A549 treated with GW870086 at 1 μM for 4 hours (cell line): Measurements from ENCODE around the gene COPA. TPM values are rescaled to one million over a fixed set of nuclear protein-coding genes. Genes with fewer than 3 reads are reported as not detected.

Experiments
- total RNA-seq: library from RNA; stranded (reverse); fragments of 200-300 nt; extraction: Qiagen RNA extraction; gene quantifications from 5 replicates; pipeline ENCODE4 v1.2.3, GENCODE V29; 2022; ENCODE audit warnings: low read depth

The COPA gene
- 80.3 to 97.4 TPM (median 81.0 TPM) in 5 replicates for total RNA-seq

GRCh38 chr1:160342953-160343869, at the start of gene COPA, which contains the start of gene NCSTN:
Gene COPA (minus strand): TSS chr1:160343250. CDS start chr1:160343170, 80 bp downstream.
Gene NCSTN (plus strand): TSS chr1:160343383. CDS start chr1:160343397, 14 bp downstream.

GRCh38 chr1:160366731-160367515, 23.9 kb upstream of the COPA start, which contains the start of gene NHLH1:
Gene NHLH1 (plus strand): TSS chr1:160367071. CDS start chr1:160370732, 3,661 bp downstream.

GRCh38 chr1:160284782-160285344, 58.2 kb downstream of the COPA start, which contains the start of gene PEX19:
Gene PEX19 (minus strand): TSS chr1:160285133. CDS start chr1:160285124, 9 bp downstream.

GRCh38 chr1:160261893-160262794, 80.9 kb downstream of the COPA start, which contains the start of gene DCAF8:
Gene DCAF8 (minus strand): TSS chr1:160262549. CDS start chr1:160244008, 18,541 bp downstream.

Other genes starting within 250 kb of the COPA start
- 6.1 to 9.4 TPM (median 8.9 TPM) in 5 replicates for gene IGSF8, start 244.6 kb downstream of the COPA start, total RNA-seq
- 0.03 to 0.18 TPM (median 0.06 TPM) in 4 of 5 replicates, not detected in the other for gene ATP1A2, start 227.5 kb downstream of the COPA start, total RNA-seq
- gene ATP1A4, start 191.6 kb downstream of the COPA start, total RNA-seq: not detected in 5 replicates
- gene CASQ1, start 152.7 kb downstream of the COPA start, total RNA-seq: not detected in 5 replicates
- gene PEA15, start 137.9 kb downstream of the COPA start, total RNA-seq: 166 to 186 TPM (median 176 TPM) in 5 replicates
- 40.3 to 54.8 TPM (median 47.8 TPM) in 5 replicates for gene DCAF8, start 80.7 kb downstream of the COPA start, total RNA-seq
- gene PEX19, start 58.1 kb downstream of the COPA start, total RNA-seq: 17.6 to 26.6 TPM (median 25.1 TPM) in 5 replicates
- 38.8 to 49.7 TPM (median 45.4 TPM) in 5 replicates for gene NCSTN, start 133 bp upstream of the COPA start, total RNA-seq
- 0.30 to 0.51 TPM (median 0.38 TPM) in 5 replicates for gene NHLH1, start 23.8 kb upstream of the COPA start, total RNA-seq
- 0.69 to 1.0 TPM (median 0.84 TPM) in 5 replicates for gene VANGL2, start 57.3 kb upstream of the COPA start, total RNA-seq
- gene SLAMF6, start 180.0 kb upstream of the COPA start, total RNA-seq: not detected in 5 replicates
- gene CD84, start 236.2 kb upstream of the COPA start, total RNA-seq: not detected in 5 replicates